HCT116 (cell line): ENCODE results near the gene PITPNC1. TPM values are rescaled to one million over a fixed set of nuclear protein-coding genes. Genes with fewer than 3 reads are reported as not detected.

ENCODE experiments used
- ATAC-seq: fragments of 200-7000 bp; cut with Tn5 transposase; 2 replicates; pipeline ENCODE4 v1.9.1; 2020; ENCODE audit warnings: mild to moderate bottlenecking, moderate library complexity
- BruUV-seq: library from RNA; stranded (reverse); fragments of 400-500 nt; replicated peaks from 2 replicates; lab custom pipeline; 2021; lab: Mats Ljungman, UMichigan
- CTCF ChIA-PET: fragments of 300-600 bp; sonication (Branson Sonifier 250); formaldehyde crosslinking; loops from one replicate; lab custom pipeline; 2021; ENCODE audit warnings: antibody characterized with exemption; lab: Charles Lee
- POLR2A ChIA-PET: fragments of 300-600, 350-600 bp; sonication (Branson Sonifier 250); formaldehyde crosslinking; loops from one replicate; lab custom pipeline; 2021; ENCODE audit warnings: antibody characterized with exemption; lab: Charles Lee
- RAD21 ChIA-PET, 2 experiments: fragments of 300-600 bp; sonication (Branson Sonifier 250); formaldehyde crosslinking; loops; one replicate each; lab custom pipeline; 2023; ENCODE audit warnings: low total read pairs in 2 of 2; ENCODE audit not compliant: uncharacterized antibody in 2 of 2, unreplicated experiment in 2 of 2, low non-redundant PET in 1 of 2; lab: Charles Lee
- DNase-seq: peaks from one replicate; pipeline ENCODE4 v3.0.0-alpha.2; 2010; ENCODE audit warnings: low read depth, low spot score
- H2AFZ ChIP-seq: fragments of 200-600 bp; shearing (Covaris generic), sonication (generic); 2 replicates; pipeline ENCODE4 v1.6.1; 2017; ENCODE audit warnings: low read depth, mixed run types, mixed read lengths, antibody characterized with exemption, low read length; ENCODE audit not compliant: poor library complexity, severe bottlenecking
- H3K27ac ChIP-seq: 2 replicates; pipeline ENCODE4 v1.5.1; 2012; ENCODE audit warnings: low read depth, low read length
- H3K27me3 ChIP-seq: fragments of 200-600 bp; sonication (generic); 2 replicates; pipeline ENCODE4 v1.6.1; 2016; ENCODE audit warnings: mixed run types, low read length, mixed read lengths; ENCODE audit not compliant: insufficient read depth
- H3K36me3 ChIP-seq, 2 experiments: fragments of 200-500 bp in 1 of 2; fragments of 200-600 bp in 1 of 2; sonication (Bioruptor generic) in 1 of 2; sonication (generic) in 1 of 2; 2 replicates each; pipeline versions ENCODE4 v1.5.1 to v1.6.1; 2014 to 2016; ENCODE audit warnings: low read length in 2 of 2, inconsistent platforms in 1 of 2, mixed read lengths in 1 of 2, mixed run types in 1 of 2; ENCODE audit not compliant: insufficient read depth in 2 of 2, control insufficient read depth in 1 of 2
- H3K4me1 ChIP-seq, 2 experiments: fragments of 200-600 bp in 1 of 2; sonication (generic) in 1 of 2; 2 replicates each; pipeline versions ENCODE4 v1.5.1 to v1.6.1; 2012 to 2017; ENCODE audit warnings: low read length in 2 of 2, inconsistent platforms in 1 of 2, mild to moderate bottlenecking in 1 of 2, mixed read lengths in 1 of 2, mixed run types in 1 of 2, moderate library complexity in 1 of 2; ENCODE audit not compliant: insufficient read depth in 2 of 2, control insufficient read depth in 1 of 2
- H3K4me2 ChIP-seq: fragments of 200-600 bp; sonication (generic); 2 replicates; pipeline ENCODE4 v1.6.1; 2017; ENCODE audit warnings: mixed run types, low read length, mixed read lengths
- H3K4me3 ChIP-seq, 2 experiments: fragments of 200-600 bp in 1 of 2; sonication (generic) in 1 of 2; replicated peaks in 1 of 2; 2 replicates each; pipeline ENCODE4 v1.5.1; 2011 to 2016; ENCODE audit warnings: low read length in 2 of 2, control low read depth in 1 of 2, low read depth in 1 of 2, mild to moderate bottlenecking in 1 of 2, mixed read lengths in 1 of 2, mixed run types in 1 of 2
- H3K79me2 ChIP-seq: fragments of 200-600 bp; sonication (generic); 2 replicates; pipeline ENCODE4 v1.6.1; 2017; ENCODE audit warnings: mild to moderate bottlenecking, mixed run types, low read length, moderate library complexity, mixed read lengths; ENCODE audit not compliant: insufficient read depth
- H3K9ac ChIP-seq: fragments of 200-600 bp; sonication (generic); 2 replicates; pipeline ENCODE4 v1.6.1; 2016; ENCODE audit warnings: low read length, mixed read lengths
- H3K9me2 ChIP-seq: fragments of 200-600 bp; sonication (generic), shearing (Covaris generic); 2 replicates; pipeline ENCODE4 v1.6.1; 2017; ENCODE audit warnings: mixed run types, mild to moderate bottlenecking, moderate library complexity; ENCODE audit not compliant: insufficient read depth
- H3K9me3 ChIP-seq, 2 experiments: fragments of 200-500 bp in 1 of 2; fragments of 200-600 bp in 1 of 2; sonication (Bioruptor generic) in 1 of 2; sonication (generic) in 1 of 2; 2 replicates each; pipeline ENCODE4 v1.6.1; 2014 to 2017; ENCODE audit warnings: low read length in 2 of 2, mixed read lengths in 2 of 2, inconsistent platforms in 1 of 2, low read depth in 1 of 2, mild to moderate bottlenecking in 1 of 2, mixed run types in 1 of 2, moderate library complexity in 1 of 2; ENCODE audit not compliant: control insufficient read depth in 1 of 2, insufficient read depth in 1 of 2
- H4K20me1 ChIP-seq: fragments of 200-600 bp; sonication (generic), shearing (Covaris generic); 2 replicates; pipeline ENCODE4 v1.6.1; 2017; ENCODE audit warnings: mixed run types, mild to moderate bottlenecking, moderate library complexity; ENCODE audit not compliant: insufficient read depth
- ATF3 ChIP-seq: IDR thresholded peaks from 2 replicates; pipeline ENCODE4 v1.6.1; 2012
- CEBPB ChIP-seq: IDR thresholded peaks from 2 replicates; pipeline ENCODE4 v1.6.1; 2012; ENCODE audit warnings: low read depth
- CTCF ChIP-seq, 3 experiments: fragments of 200-600 bp in 1 of 3; sonication (generic) in 1 of 3; IDR thresholded peaks in 2 of 3; conservative IDR thresholded peaks in 1 of 3; 2 replicates each; pipeline ENCODE4 v1.5.1; 2012 to 2017; ENCODE audit warnings: low read depth in 2 of 3, low read length in 2 of 3, antibody characterized with exemption in 1 of 3, borderline replicate concordance in 1 of 3, control low read depth in 1 of 3, mild to moderate bottlenecking in 1 of 3, mixed read lengths in 1 of 3, mixed run types in 1 of 3, moderate library complexity in 1 of 3; ENCODE audit not compliant: insufficient read depth in 1 of 3
- JUND ChIP-seq: IDR thresholded peaks from 2 replicates; pipeline ENCODE4 v1.6.1; 2012
- POLR2A ChIP-seq: IDR thresholded peaks from 2 replicates; pipeline ENCODE4 v1.7.0; 2011; ENCODE audit warnings: borderline replicate concordance; ENCODE audit not compliant: insufficient read depth, insufficient read length; ENCODE audit errors: extremely low read depth
- REST ChIP-seq: IDR thresholded peaks from 2 replicates; pipeline ENCODE4 v1.6.1; 2012; ENCODE audit warnings: low read depth
- SIN3A ChIP-seq: IDR thresholded peaks from 2 replicates; pipeline ENCODE4 v1.6.1; 2012; ENCODE audit warnings: low read depth
- YY1 ChIP-seq: IDR thresholded peaks from 2 replicates; pipeline ENCODE4 v1.6.1; 2011; ENCODE audit warnings: low read length, low read depth, moderate library complexity, mild to moderate bottlenecking; ENCODE audit not compliant: insufficient replicate concordance; ENCODE audit errors: extremely low read depth
- intact Hi-C: fragments of 100-400 bp; cut with micrococcal nuclease; formaldehyde crosslinking; loops from 2 replicates; pipeline ENCODE4 v1.10.0; 2022
- total RNA-seq: library from RNA; stranded (reverse); gene quantifications from one replicate; pipeline ENCODE4 v1.2.1, GENCODE V29; 2021; ENCODE audit not compliant: unreplicated experiment

The PITPNC1 gene
- total RNA-seq, 1 experiment from 2014 or later: 41.9 TPM

GRCh38 chr17:67639979-67640378, 262.9 kb downstream of the PITPNC1 start:
- TF ChIP-seq ATF3 (no peak), CTCF (IDR thresholded peaks at IDR 0.05 in 2 of 3, conservative IDR thresholded peaks at IDR 0.05 in 1 of 3; ENCODE audit: borderline replicate concordance in 1 of 3, insufficient read depth in 1 of 3, low read depth in 2 of 3, low read length in 2 of 3) (no peak), YY1 (no peak), POLR2A (no peak), JUND (no peak), SIN3A (no peak), REST (no peak), CEBPB (no peak)
- ATAC-seq (no peak), DNase-seq (no peak)
- Histone ChIP-seq H3K27ac (no peak overlapping the region), H3K9me3 (no peaks in the 10 kb centered on the region), H3K9ac (no peak overlapping the region), H3K79me2 (no peaks in the 10 kb centered on the region), H4K20me1 (no peaks in the 10 kb centered on the region), H3K4me2 (no peak overlapping the region), H3K4me3 (no peak overlapping the region), H3K9me2 (no peaks in the 10 kb centered on the region), H3K36me3 (no peaks in the 10 kb centered on the region), H3K4me1 (peaks cover 36 to 44% of the 10 kb centered on the region in 2 experiments), H2AFZ (no peak overlapping the region), H3K27me3 (no peaks in the 10 kb centered on the region)
- ChIA-PET RAD21 (no interaction called here), CTCF (interaction anchor here (1.0 kb wide), 2 partner anchors 47 to 265 kb away, joined by 3 read pairs; no protein-coding TSS in a partner anchor), POLR2A (no interaction called here)
- no TSS peak for BruUV-seq
- intact Hi-C loops: no loop called here
